Liver (tissue), 9 donors: ENCODE measurements around the gene MSH3. TPM values are rescaled to one million over a fixed set of nuclear protein-coding genes. Genes with fewer than 3 reads are reported as not detected.

Experiments used
- DNase-seq: peaks from one replicate; pipeline ENCODE4 v3.0.0-alpha.2; 2017; ENCODE audit warnings: low spot score
- H3K27ac ChIP-seq, 2 donors: one replicate each; pipeline ENCODE4 v1.7.0; 2013; ENCODE audit warnings: inconsistent platforms in 2 of 2, low read length in 2 of 2, control low read depth in 1 of 2, low read depth in 1 of 2, mild to moderate bottlenecking in 1 of 2
- H3K27me3 ChIP-seq, 4 donors: one replicate each; pipeline versions ENCODE4 v1.6.1 to v1.7.0; 2013; ENCODE audit warnings: low read length in 3 of 4, inconsistent platforms in 1 of 4, mild to moderate bottlenecking in 1 of 4, moderate library complexity in 1 of 4; ENCODE audit not compliant: control insufficient read depth in 4 of 4, insufficient read depth in 4 of 4
- H3K36me3 ChIP-seq, 4 donors: one replicate each; pipeline versions ENCODE4 v1.6.1 to v1.7.0; 2013; ENCODE audit warnings: low read length in 3 of 4, mild to moderate bottlenecking in 3 of 4, low read depth in 1 of 4, moderate library complexity in 1 of 4; ENCODE audit not compliant: control insufficient read depth in 4 of 4, insufficient read depth in 3 of 4
- H3K4me1 ChIP-seq, 4 donors: one replicate each; pipeline versions ENCODE4 v1.6.1 to v1.7.0; 2013; ENCODE audit warnings: low read length in 3 of 4, mild to moderate bottlenecking in 3 of 4, moderate library complexity in 1 of 4; ENCODE audit not compliant: control insufficient read depth in 4 of 4, insufficient read depth in 4 of 4
- H3K4me3 ChIP-seq, 3 donors: one replicate each; pipeline versions ENCODE4 v1.6.1 to v1.7.0; 2013; ENCODE audit warnings: low read length in 3 of 3, control low read depth in 1 of 3, low read depth in 1 of 3, mild to moderate bottlenecking in 1 of 3
- H3K9ac ChIP-seq, 2 donors: one replicate each; pipeline ENCODE4 v1.7.0; 2013; ENCODE audit warnings: low read length in 2 of 2, mild to moderate bottlenecking in 2 of 2, moderate library complexity in 2 of 2, control low read depth in 1 of 2, low read depth in 1 of 2
- H3K9me3 ChIP-seq, 4 donors: one replicate each; pipeline versions ENCODE4 v1.6.1 to v1.7.0; 2013; ENCODE audit warnings: low read length in 3 of 4; ENCODE audit not compliant: control insufficient read depth in 4 of 4
- ATF3 ChIP-seq: IDR thresholded peaks from 2 replicates; pipeline ENCODE4 v1.6.1; 2016; ENCODE audit warnings: antibody characterized with exemption
- FOXA1 ChIP-seq: IDR thresholded peaks from 2 replicates; pipeline ENCODE4 v1.6.1; 2016; ENCODE audit warnings: antibody characterized with exemption
- HNF4A ChIP-seq, 2 donors: conservative IDR thresholded peaks; 2 replicates each; pipeline ENCODE4 v1.6.1; 2016; ENCODE audit warnings: antibody characterized with exemption in 2 of 2, mild to moderate bottlenecking in 2 of 2
- HNF4G ChIP-seq: IDR thresholded peaks from 2 replicates; pipeline ENCODE4 v1.6.1; 2016; ENCODE audit warnings: antibody characterized with exemption
- JUND ChIP-seq, 2 donors: IDR thresholded peaks; 2 replicates each; pipeline ENCODE4 v1.6.1; 2016; ENCODE audit warnings: antibody characterized with exemption in 2 of 2
- MAX ChIP-seq: IDR thresholded peaks from 2 replicates; pipeline ENCODE4 v1.6.1; 2016; ENCODE audit warnings: antibody characterized with exemption
- NR2F2 ChIP-seq: IDR thresholded peaks from 2 replicates; pipeline ENCODE4 v1.6.1; 2016; ENCODE audit warnings: antibody characterized with exemption
- RXRA ChIP-seq, 2 donors: IDR thresholded peaks; 2 replicates each; pipeline ENCODE4 v1.6.1; 2017 to 2018; ENCODE audit warnings: antibody characterized with exemption in 2 of 2, mild to moderate bottlenecking in 1 of 2
- SP1 ChIP-seq: IDR thresholded peaks from 2 replicates; pipeline ENCODE4 v1.6.1; 2018; ENCODE audit warnings: antibody characterized with exemption, mild to moderate bottlenecking
- TAF1 ChIP-seq: conservative IDR thresholded peaks from 2 replicates; pipeline ENCODE4 v1.6.1; 2016; ENCODE audit warnings: antibody characterized with exemption, mild to moderate bottlenecking
- YY1 ChIP-seq: IDR thresholded peaks from 2 replicates; pipeline ENCODE4 v1.6.1; 2016; ENCODE audit warnings: antibody characterized with exemption, mild to moderate bottlenecking
- WGBS: extraction: QIAGEN DNeasy Blood & Tissue Kit; methylation state at CpG from one replicate; pipeline ENCODE4 v1.1.7; 2013; 5-methylcytosine and 5-hydroxymethylcytosine counted together
- polyA plus RNA-seq, 2 donors: library from polyadenylated mRNA; stranded (reverse) in 1 of 2; unstranded in 1 of 2; fragments of 200-250 nt in 1 of 2; fragments of >200 nt in 1 of 2; fragmentation: Nextera tagmentation in 1 of 2; extraction: Ambion mirVana in 1 of 2; gene quantifications; one replicate each; pipeline versions ENCODE4 v1.2.1 to v1.2.3, GENCODE V29; 2013 to 2015
- total RNA-seq, 2 donors: library from RNA; depleted of rRNA; stranded (reverse); fragments of >200 nt; gene quantifications; one replicate each; pipeline ENCODE4 v1.2.3, GENCODE V29; 2014
- TF ChIP-seq, protein P1 (sequence below): IDR thresholded peaks from 2 replicates; pipeline ENCODE4 v1.6.1; 2016; ENCODE audit warnings: antibody characterized with exemption
- TF ChIP-seq, protein P2 (sequence below): fragments of 150-350 bp; IDR thresholded peaks from 2 replicates; pipeline ENCODE4 v1.5.1; 2017; ENCODE audit warnings: improper control_type of control experiment, low read depth, low read length; ENCODE audit not compliant: missing input control
- TF ChIP-seq, protein P3 (sequence below): IDR thresholded peaks from 2 replicates; pipeline ENCODE4 v1.6.1; 2016; ENCODE audit warnings: antibody characterized with exemption, mild to moderate bottlenecking
- donor health status: healthy.
- donor health status: healthy.
- donor health status: healthy.
- donor health status: healthy.
- donor health status: healthy.

The MSH3 gene
- total and polyA plus RNA-seq, 4 donors = 3.0 to 19.1 (median 7.9) TPM

GRCh38 chr5:80915716-80916115, 261.3 kb downstream of the MSH3 start:
- Histone ChIP-seq H3K27ac (no peak overlapping the region), H3K36me3 (peaks cover 0 to 2% (median 0%) of the 10 kb centered on the region in 4 donors), H3K4me3 (no peak overlapping the region), H3K9ac (no peak overlapping the region), H3K9me3 (peaks cover 0 to 3% (median under 1%) of the 10 kb centered on the region in 4 donors), H3K27me3 (no peaks in the 10 kb centered on the region), H3K4me1 (no peaks in the 10 kb centered on the region)
- no peak for DNase-seq
- TF ChIP-seq SP1 (no peak), YY1 (no peak), FOXA1 (no peak), TAF1 (no peak), MAX (no peak), NR2F2 (no peak), HNF4G (no peak), JUND (IDR thresholded peaks at IDR 0.05) (no peak), ATF3 (no peak)
- TF ChIP-seq, protein P1, sequence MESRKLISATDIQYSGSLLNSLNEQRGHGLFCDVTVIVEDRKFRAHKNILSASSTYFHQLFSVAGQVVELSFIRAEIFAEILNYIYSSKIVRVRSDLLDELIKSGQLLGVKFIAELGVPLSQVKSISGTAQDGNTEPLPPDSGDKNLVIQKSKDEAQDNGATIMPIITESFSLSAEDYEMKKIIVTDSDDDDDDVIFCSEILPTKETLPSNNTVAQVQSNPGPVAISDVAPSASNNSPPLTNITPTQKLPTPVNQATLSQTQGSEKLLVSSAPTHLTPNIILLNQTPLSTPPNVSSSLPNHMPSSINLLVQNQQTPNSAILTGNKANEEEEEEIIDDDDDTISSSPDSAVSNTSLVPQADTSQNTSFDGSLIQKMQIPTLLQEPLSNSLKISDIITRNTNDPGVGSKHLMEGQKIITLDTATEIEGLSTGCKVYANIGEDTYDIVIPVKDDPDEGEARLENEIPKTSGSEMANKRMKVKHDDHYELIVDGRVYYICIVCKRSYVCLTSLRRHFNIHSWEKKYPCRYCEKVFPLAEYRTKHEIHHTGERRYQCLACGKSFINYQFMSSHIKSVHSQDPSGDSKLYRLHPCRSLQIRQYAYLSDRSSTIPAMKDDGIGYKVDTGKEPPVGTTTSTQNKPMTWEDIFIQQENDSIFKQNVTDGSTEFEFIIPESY = no peak
- TF ChIP-seq, protein P2, sequence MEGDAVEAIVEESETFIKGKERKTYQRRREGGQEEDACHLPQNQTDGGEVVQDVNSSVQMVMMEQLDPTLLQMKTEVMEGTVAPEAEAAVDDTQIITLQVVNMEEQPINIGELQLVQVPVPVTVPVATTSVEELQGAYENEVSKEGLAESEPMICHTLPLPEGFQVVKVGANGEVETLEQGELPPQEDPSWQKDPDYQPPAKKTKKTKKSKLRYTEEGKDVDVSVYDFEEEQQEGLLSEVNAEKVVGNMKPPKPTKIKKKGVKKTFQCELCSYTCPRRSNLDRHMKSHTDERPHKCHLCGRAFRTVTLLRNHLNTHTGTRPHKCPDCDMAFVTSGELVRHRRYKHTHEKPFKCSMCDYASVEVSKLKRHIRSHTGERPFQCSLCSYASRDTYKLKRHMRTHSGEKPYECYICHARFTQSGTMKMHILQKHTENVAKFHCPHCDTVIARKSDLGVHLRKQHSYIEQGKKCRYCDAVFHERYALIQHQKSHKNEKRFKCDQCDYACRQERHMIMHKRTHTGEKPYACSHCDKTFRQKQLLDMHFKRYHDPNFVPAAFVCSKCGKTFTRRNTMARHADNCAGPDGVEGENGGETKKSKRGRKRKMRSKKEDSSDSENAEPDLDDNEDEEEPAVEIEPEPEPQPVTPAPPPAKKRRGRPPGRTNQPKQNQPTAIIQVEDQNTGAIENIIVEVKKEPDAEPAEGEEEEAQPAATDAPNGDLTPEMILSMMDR = no peak
- WGBS = 95% methylated on average over 1 of the region's 1 CpG

GRCh38 chr5:80916676-80917075, 262.2 kb downstream of the MSH3 start:
- Histone ChIP-seq H3K27me3 (no peaks in the 10 kb centered on the region), H3K9ac (no peak overlapping the region), H3K27ac (no peak overlapping the region), H3K4me1 (no peaks in the 10 kb centered on the region), H3K9me3 (peaks cover 0 to 3% (median under 1%) of the 10 kb centered on the region in 4 donors), H3K36me3 (peaks cover 0 to 2% (median 0%) of the 10 kb centered on the region in 4 donors), H3K4me3 (no peak overlapping the region)
- WGBS = 93% methylated on average over 4 of the region's 4 CpGs
- TF ChIP-seq HNF4A (conservative IDR thresholded peaks at IDR 0.05) = no peak
- TF ChIP-seq, protein P1 = no peak
- TF ChIP-seq, protein P3, sequence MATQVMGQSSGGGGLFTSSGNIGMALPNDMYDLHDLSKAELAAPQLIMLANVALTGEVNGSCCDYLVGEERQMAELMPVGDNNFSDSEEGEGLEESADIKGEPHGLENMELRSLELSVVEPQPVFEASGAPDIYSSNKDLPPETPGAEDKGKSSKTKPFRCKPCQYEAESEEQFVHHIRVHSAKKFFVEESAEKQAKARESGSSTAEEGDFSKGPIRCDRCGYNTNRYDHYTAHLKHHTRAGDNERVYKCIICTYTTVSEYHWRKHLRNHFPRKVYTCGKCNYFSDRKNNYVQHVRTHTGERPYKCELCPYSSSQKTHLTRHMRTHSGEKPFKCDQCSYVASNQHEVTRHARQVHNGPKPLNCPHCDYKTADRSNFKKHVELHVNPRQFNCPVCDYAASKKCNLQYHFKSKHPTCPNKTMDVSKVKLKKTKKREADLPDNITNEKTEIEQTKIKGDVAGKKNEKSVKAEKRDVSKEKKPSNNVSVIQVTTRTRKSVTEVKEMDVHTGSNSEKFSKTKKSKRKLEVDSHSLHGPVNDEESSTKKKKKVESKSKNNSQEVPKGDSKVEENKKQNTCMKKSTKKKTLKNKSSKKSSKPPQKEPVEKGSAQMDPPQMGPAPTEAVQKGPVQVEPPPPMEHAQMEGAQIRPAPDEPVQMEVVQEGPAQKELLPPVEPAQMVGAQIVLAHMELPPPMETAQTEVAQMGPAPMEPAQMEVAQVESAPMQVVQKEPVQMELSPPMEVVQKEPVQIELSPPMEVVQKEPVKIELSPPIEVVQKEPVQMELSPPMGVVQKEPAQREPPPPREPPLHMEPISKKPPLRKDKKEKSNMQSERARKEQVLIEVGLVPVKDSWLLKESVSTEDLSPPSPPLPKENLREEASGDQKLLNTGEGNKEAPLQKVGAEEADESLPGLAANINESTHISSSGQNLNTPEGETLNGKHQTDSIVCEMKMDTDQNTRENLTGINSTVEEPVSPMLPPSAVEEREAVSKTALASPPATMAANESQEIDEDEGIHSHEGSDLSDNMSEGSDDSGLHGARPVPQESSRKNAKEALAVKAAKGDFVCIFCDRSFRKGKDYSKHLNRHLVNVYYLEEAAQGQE = no peak
- TF ChIP-seq, protein P2 = no peak
- TF ChIP-seq YY1 = no peak
- no peak for TF ChIP-seq ATF3
- TF ChIP-seq RXRA (IDR thresholded peaks at IDR 0.05) = no peak
- TF ChIP-seq MAX = no peak
- no peak for TF ChIP-seq TAF1
- DNase-seq = no peak
